ENCODE results near the gene CAPS.

The CAPS gene

GRCh38 chr19:5891938-5892771 is 21.9 kb upstream of the CAPS start:
- peak; percentile 33 for DNase-seq (ENCODE audit: low read depth)

GRCh38 chr19:5892772-5893275 is 21.2 kb upstream of the CAPS start:
- DNase-seq (ENCODE audit: low read depth), result no peak

GRCh38 chr19:5893296-5893903 is 20.7 kb upstream of the CAPS start:
- no peak for DNase-seq (ENCODE audit: low read depth)

GRCh38 chr19:5893907-5894703 is 19.9 kb upstream of the CAPS start:
- DNase-seq (ENCODE audit: low read depth), result no peak

- DNase-seq (ENCODE audit: low read depth), result no peak
Observed at GRCh38 chr19:5894704-5895349, 19.2 kb upstream of the CAPS start.

- DNase-seq (ENCODE audit: low read depth), result no peak
Observed at GRCh38 chr19:5895409-5895808, 18.6 kb upstream of the CAPS start.

- DNase-seq (ENCODE audit: low read depth), result no peak
Observed at GRCh38 chr19:5895890-5896289, 18.2 kb upstream of the CAPS start.

GRCh38 chr19:5896365-5897076 is 17.5 kb upstream of the CAPS start:
- DNase-seq (ENCODE audit: low read depth), result no peak

GRCh38 chr19:5897189-5897969 is 16.7 kb upstream of the CAPS start:
- no peak for DNase-seq (ENCODE audit: low read depth)

GRCh38 chr19:5899728-5900526 is 14.1 kb upstream of the CAPS start:
- DNase-seq (ENCODE audit: low read depth), result no peak

GRCh38 chr19:5900976-5901375 is 13.1 kb upstream of the CAPS start:
- no peak for DNase-seq (ENCODE audit: low read depth)

- peak; percentile 48 for DNase-seq (ENCODE audit: low read depth)
Observed at GRCh38 chr19:5903056-5903623, 10.9 kb upstream of the CAPS start.

- DNase-seq (ENCODE audit: low read depth), result no peak
Observed at GRCh38 chr19:5903624-5904351, 10.3 kb upstream of the CAPS start, which contains the start of gene NDUFA11. NDUFA11 (minus strand) TSS chr19:5903790; CDS start chr19:5903708, 82 bp downstream.

GRCh38 chr19:5904352-5905113 is 9.5 kb upstream of the CAPS start, which contains the start of gene VMAC:
VMAC (plus strand) TSS chr19:5904872; CDS start chr19:5904891, 19 bp downstream.
- DNase-seq (ENCODE audit: low read depth), result peak; percentile 100

GRCh38 chr19:5905114-5905778 is 8.8 kb upstream of the CAPS start:
- no peak for DNase-seq (ENCODE audit: low read depth)

GRCh38 chr19:5907241-5907640 is 6.8 kb upstream of the CAPS start:
- peak; percentile 31 for DNase-seq (ENCODE audit: low read depth)

GRCh38 chr19:5908773-5909442 is 5.1 kb upstream of the CAPS start:
- no peak for DNase-seq (ENCODE audit: low read depth)
